GM23338 (cell line): ENCODE results near the gene MPHOSPH9. TPM values are rescaled to one million over a fixed set of nuclear protein-coding genes. Genes with fewer than 3 reads are reported as not detected.

ENCODE experiments used
- ATAC-seq: fragments of 200-7000 bp; cut with Tn5 transposase; 3 replicates; pipeline ENCODE4 v1.9.1; 2020
- DNase-seq: peaks from one replicate; pipeline ENCODE4 v3.0.0-alpha.2; 2015; ENCODE audit warnings: low spot score
- H2AFZ ChIP-seq: fragments of 200-600 bp; sonication (generic); 2 replicates; pipeline ENCODE4 v1.8.0; 2016; ENCODE audit warnings: antibody characterized with exemption, mild to moderate bottlenecking, moderate library complexity
- H3F3A ChIP-seq: fragments of 200-600 bp; sonication (generic); replicated peaks from 2 replicates; pipeline ENCODE4 v1.8.0; 2017; ENCODE audit warnings: antibody characterized with exemption, mixed run types, low read depth
- H3K27ac ChIP-seq: fragments of 200-600 bp; sonication (generic); 2 replicates; pipeline ENCODE4 v1.6.1; 2016; ENCODE audit warnings: low read depth
- H3K27me3 ChIP-seq: fragments of 200-600 bp; sonication (generic); 2 replicates; pipeline ENCODE4 v1.8.0; 2016; ENCODE audit warnings: mild to moderate bottlenecking, mixed run types, moderate library complexity; ENCODE audit not compliant: insufficient read depth
- H3K36me3 ChIP-seq: fragments of 200-600 bp; sonication (generic); 2 replicates; pipeline ENCODE4 v1.8.0; 2016; ENCODE audit warnings: mild to moderate bottlenecking; ENCODE audit not compliant: insufficient read depth
- H3K4me1 ChIP-seq: fragments of 200-600 bp; sonication (generic); 2 replicates; pipeline ENCODE4 v1.8.0; 2016; ENCODE audit warnings: mild to moderate bottlenecking, moderate library complexity; ENCODE audit not compliant: insufficient read depth
- H3K4me2 ChIP-seq: fragments of 200-600 bp; sonication (generic); 2 replicates; pipeline ENCODE4 v1.7.1; 2017; ENCODE audit warnings: mixed run types
- H3K4me3 ChIP-seq: fragments of 200-600 bp; sonication (generic); 2 replicates; pipeline ENCODE4 v1.6.1; 2016; ENCODE audit warnings: mixed run types
- H3K79me2 ChIP-seq: fragments of 200-600 bp; sonication (generic); replicated peaks from 2 replicates; pipeline ENCODE4 v1.8.0; 2017; ENCODE audit warnings: mild to moderate bottlenecking; ENCODE audit not compliant: insufficient read depth
- H3K9me2 ChIP-seq: fragments of 200-600 bp; sonication (generic); 2 replicates; pipeline ENCODE4 v1.8.0; 2017; ENCODE audit not compliant: insufficient read depth
- H4K20me1 ChIP-seq: fragments of 200-600 bp; sonication (generic); replicated peaks from 2 replicates; pipeline ENCODE4 v1.8.0; 2017; ENCODE audit warnings: mild to moderate bottlenecking; ENCODE audit not compliant: insufficient read depth
- H3K27ac Mint-ChIP-seq: 2 replicates; pipeline ENCODE4 v1.8.0; 2020; ENCODE audit warnings: inconsistent platforms, mild to moderate bottlenecking, moderate library complexity, mixed read lengths
- H3K27me3 Mint-ChIP-seq: 3 replicates; pipeline ENCODE4 v1.8.0; 2022; ENCODE audit warnings: low read depth, mild to moderate bottlenecking, moderate library complexity, mixed read lengths, inconsistent platforms; ENCODE audit not compliant: insufficient read depth, poor library complexity
- H3K36me3 Mint-ChIP-seq: 3 replicates; pipeline ENCODE4 v1.8.0; 2021; ENCODE audit warnings: low read depth, mild to moderate bottlenecking, inconsistent platforms, moderate library complexity, mixed read lengths
- H3K4me1 Mint-ChIP-seq: 3 replicates; pipeline ENCODE4 v1.8.0; 2020; ENCODE audit warnings: mild to moderate bottlenecking, inconsistent platforms, mixed read lengths
- H3K4me3 Mint-ChIP-seq: 3 replicates; pipeline ENCODE4 v1.8.0; 2021; ENCODE audit warnings: moderate library complexity, mild to moderate bottlenecking, inconsistent platforms, mixed read lengths
- H3K9me3 Mint-ChIP-seq: 3 replicates; pipeline ENCODE4 v1.8.0; 2020; ENCODE audit warnings: moderate library complexity, mild to moderate bottlenecking, inconsistent platforms, mixed read lengths
- CREB1 ChIP-seq: fragments of 250-450 bp; sonication (Bioruptor Pico); IDR thresholded peaks from 2 replicates; pipeline ENCODE4 v1.5.0; 2020; ENCODE audit warnings: low read depth, mild to moderate bottlenecking, moderate library complexity
- EZH2 ChIP-seq: fragments of 200-600 bp; sonication (generic); IDR thresholded peaks from one replicate; pipeline ENCODE4 v1.8.0; 2017; ENCODE audit warnings: antibody characterized with exemption, mild to moderate bottlenecking, low read depth; ENCODE audit not compliant: unreplicated experiment
- JUNB ChIP-seq: IDR thresholded peaks from one replicate; pipeline ENCODE4 v1.6.1; 2016; ENCODE audit warnings: antibody characterized with exemption; ENCODE audit not compliant: unreplicated experiment
- NANOG ChIP-seq: IDR thresholded peaks from 2 replicates; pipeline ENCODE4 v1.6.1; 2016; ENCODE audit warnings: antibody characterized with exemption, borderline replicate concordance
- POLR2AphosphoS5 ChIP-seq: IDR thresholded peaks from 2 replicates; pipeline ENCODE4 v1.6.1; 2016; ENCODE audit warnings: antibody characterized with exemption, low read depth
- REST ChIP-seq: IDR thresholded peaks from one replicate; pipeline ENCODE4 v1.6.1; 2018; ENCODE audit warnings: antibody characterized with exemption; ENCODE audit not compliant: unreplicated experiment
- STAT1 ChIP-seq: IDR thresholded peaks from one replicate; pipeline ENCODE4 v1.6.1; 2016; ENCODE audit warnings: antibody characterized with exemption; ENCODE audit not compliant: unreplicated experiment
- ZNF114 ChIP-seq: fragments of 250-450 bp; sonication (Bioruptor Pico); IDR thresholded peaks from 2 replicates; pipeline ENCODE4 v1.5.0; 2020; ENCODE audit warnings: mild to moderate bottlenecking, moderate library complexity
- ZNF331 ChIP-seq: fragments of 250-450 bp; sonication (Bioruptor Pico); IDR thresholded peaks from 2 replicates; pipeline ENCODE4 v1.5.0; 2020; ENCODE audit warnings: low read depth, mild to moderate bottlenecking, moderate library complexity
- polyA plus RNA-seq: library from polyadenylated mRNA; unstranded; fragments of >200 nt; fragmentation: Nextera tagmentation; extraction: Ambion mirVana; gene quantifications from 2 replicates; pipeline ENCODE4 v1.2.1, GENCODE V29; 2016
- total RNA-seq: library from RNA; depleted of rRNA; stranded (reverse); fragments of >200 nt; shearing (Covaris generic); gene quantifications from 2 replicates; pipeline ENCODE4 v1.2.3, GENCODE V29; 2014
- TF ChIP-seq, protein P1 (sequence below), 2 experiments: fragments of 200-600 bp in 1 of 2; sonication (generic) in 1 of 2; conservative IDR thresholded peaks; 2 replicates each; pipeline versions ENCODE4 v1.5.1 to v1.6.1; 2016 to 2017; ENCODE audit warnings: antibody characterized with exemption in 2 of 2, low read depth in 2 of 2, mild to moderate bottlenecking in 2 of 2, moderate library complexity in 1 of 2
- TF ChIP-seq, protein P2 (sequence below): IDR thresholded peaks from 2 replicates; pipeline ENCODE4 v1.6.1; 2016; ENCODE audit warnings: antibody characterized with exemption

MPHOSPH9 gene
- total and polyA plus RNA-seq, 2 experiments from 2014 or later: 30.5 to 77.9 TPM

DNA sequence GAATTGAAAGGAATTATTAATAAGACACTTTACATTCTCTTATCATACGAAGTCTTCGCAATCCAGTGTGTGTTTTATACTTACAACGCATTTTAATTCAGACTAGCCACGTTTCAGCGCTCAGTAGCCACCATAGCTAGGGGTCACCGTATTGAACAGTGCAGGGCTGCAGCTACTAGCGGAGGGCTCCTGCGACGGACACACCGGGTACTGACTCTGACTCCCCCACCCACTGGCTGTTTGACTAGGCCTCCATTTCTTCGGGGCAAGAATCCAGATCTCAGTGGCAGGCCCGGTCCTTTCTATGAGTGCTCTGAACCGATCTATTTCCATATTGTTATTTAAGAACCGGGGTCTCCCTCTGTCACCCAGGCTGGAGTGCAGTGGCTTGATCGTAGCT is 40.2 kb upstream of the MPHOSPH9 start (continued):
- TF ChIP-seq ZNF114 (no peak), CREB1 (CRISPR knock-in tag) (no peak)

DNA sequence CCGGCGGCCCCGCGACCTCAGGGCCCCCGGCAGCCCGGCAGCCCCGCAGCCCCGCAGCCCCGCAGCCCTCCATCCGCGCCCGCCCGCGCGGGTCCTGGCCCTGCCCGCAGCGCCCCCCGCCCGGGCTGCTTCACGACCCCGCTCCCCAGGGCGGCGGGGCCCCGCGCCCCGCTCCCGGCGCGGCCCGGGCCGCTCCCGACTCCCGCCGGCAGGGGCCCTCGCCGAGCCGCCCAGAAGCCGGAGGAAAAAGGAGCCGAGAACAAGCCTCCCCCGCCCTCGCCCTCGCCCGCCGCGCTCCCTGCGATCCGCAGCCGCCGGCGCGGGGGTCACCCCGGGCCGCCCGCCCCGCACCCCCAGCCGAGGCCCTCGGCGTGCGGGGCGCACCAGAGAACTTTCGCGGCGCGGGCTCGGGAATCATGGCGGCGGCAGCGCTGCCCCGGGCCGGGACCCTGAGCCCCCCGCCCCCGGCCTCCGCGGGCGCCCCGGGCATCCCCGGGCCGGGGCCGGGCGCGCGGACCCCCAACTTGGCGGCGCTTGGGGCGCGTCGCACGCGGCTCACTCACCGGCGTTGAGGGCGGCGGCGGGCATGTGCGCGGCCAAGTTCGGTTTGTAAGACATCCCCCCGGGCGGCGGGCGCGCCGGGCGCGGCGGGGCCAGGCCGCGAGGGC is 38.2 kb upstream of the MPHOSPH9 start:
- ATAC-seq (peak; percentile 10; the same call in 2 of the 3 replicates), DNase-seq (peak; percentile 86)
- H3K9me2 ChIP-seq: no peaks in the 10 kb centered on the region
- H3K4me2 ChIP-seq: peak overlapping the region; percentile 98; the same call in 1 of the 2 replicates
- peaks cover 11% of the 10 kb centered on the region for H4K20me1 ChIP-seq
- peaks cover 51% of the 10 kb centered on the region for H3K79me2 ChIP-seq
- H3K4me3 Mint-ChIP-seq: no peak overlapping the region; the same call in 2 of the 3 replicates
- H3K4me1 ChIP-seq: peaks cover 18% of the 10 kb centered on the region
- peaks cover 20% of the 10 kb centered on the region for H3K27me3 Mint-ChIP-seq
- no peak overlapping the region for H3K27ac Mint-ChIP-seq
- H3K27ac ChIP-seq: no peak overlapping the region
- H3K4me3 ChIP-seq: peak overlapping the region; percentile 78; the same call in 1 of the 2 replicates
- no peaks in the 10 kb centered on the region for H3K36me3 ChIP-seq
- 0 out of 2 replicates have a peak, but pooled peaks cover 10% of the 10 kb centered on the region for H3F3A ChIP-seq
- no peak overlapping the region for H2AFZ ChIP-seq
- H3K27me3 ChIP-seq: no peaks in the 10 kb centered on the region
- TF ChIP-seq NANOG: no peak
- TF ChIP-seq, protein P1, sequence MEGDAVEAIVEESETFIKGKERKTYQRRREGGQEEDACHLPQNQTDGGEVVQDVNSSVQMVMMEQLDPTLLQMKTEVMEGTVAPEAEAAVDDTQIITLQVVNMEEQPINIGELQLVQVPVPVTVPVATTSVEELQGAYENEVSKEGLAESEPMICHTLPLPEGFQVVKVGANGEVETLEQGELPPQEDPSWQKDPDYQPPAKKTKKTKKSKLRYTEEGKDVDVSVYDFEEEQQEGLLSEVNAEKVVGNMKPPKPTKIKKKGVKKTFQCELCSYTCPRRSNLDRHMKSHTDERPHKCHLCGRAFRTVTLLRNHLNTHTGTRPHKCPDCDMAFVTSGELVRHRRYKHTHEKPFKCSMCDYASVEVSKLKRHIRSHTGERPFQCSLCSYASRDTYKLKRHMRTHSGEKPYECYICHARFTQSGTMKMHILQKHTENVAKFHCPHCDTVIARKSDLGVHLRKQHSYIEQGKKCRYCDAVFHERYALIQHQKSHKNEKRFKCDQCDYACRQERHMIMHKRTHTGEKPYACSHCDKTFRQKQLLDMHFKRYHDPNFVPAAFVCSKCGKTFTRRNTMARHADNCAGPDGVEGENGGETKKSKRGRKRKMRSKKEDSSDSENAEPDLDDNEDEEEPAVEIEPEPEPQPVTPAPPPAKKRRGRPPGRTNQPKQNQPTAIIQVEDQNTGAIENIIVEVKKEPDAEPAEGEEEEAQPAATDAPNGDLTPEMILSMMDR (conservative IDR thresholded peaks at IDR 0.05; ENCODE audit: low read depth in 2 of 2): peak in 1 of 2 experiments; percentile 55; a peak in 2 of 4 replicates
- peaks cover 4% of the 10 kb centered on the region; the same call in 1 of the 3 replicates for H3K9me3 Mint-ChIP-seq
- peaks cover 33% of the 10 kb centered on the region for H3K4me1 Mint-ChIP-seq
- H3K36me3 Mint-ChIP-seq: peaks cover 17% of the 10 kb centered on the region

- Mint-ChIP-seq H3K36me3 (peaks cover 22% of the 10 kb centered on the region), H3K9me3 (peaks cover 4% of the 10 kb centered on the region; the same call in 1 of the 3 replicates), H3K4me1 (peaks cover 37% of the 10 kb centered on the region), H3K4me3 (peak overlapping the region; percentile 98), H3K27me3 (peaks cover 19% of the 10 kb centered on the region), H3K27ac (peak overlapping the region; percentile 96)
- Histone ChIP-seq H3K27ac (peak overlapping the region; percentile 91), H3K79me2 (peaks cover 51% of the 10 kb centered on the region), H2AFZ (peak overlapping the region; percentile 32; the same call in 1 of the 2 replicates), H3K27me3 (no peaks in the 10 kb centered on the region), H3F3A (0 out of 2 replicates have a peak, but pooled peaks cover 10% of the 10 kb centered on the region), H3K4me3 (peak overlapping the region; percentile 78), H3K4me1 (peaks cover 18% of the 10 kb centered on the region), H4K20me1 (peaks cover 11% of the 10 kb centered on the region), H3K4me2 (peak overlapping the region; percentile 98), H3K36me3 (no peaks in the 10 kb centered on the region), H3K9me2 (no peaks in the 10 kb centered on the region)
- DNase-seq (peak; percentile 46), ATAC-seq (no peak; the same call in 2 of the 3 replicates)
- TF ChIP-seq POLR2AphosphoS5: no peak
- TF ChIP-seq, protein P2, sequence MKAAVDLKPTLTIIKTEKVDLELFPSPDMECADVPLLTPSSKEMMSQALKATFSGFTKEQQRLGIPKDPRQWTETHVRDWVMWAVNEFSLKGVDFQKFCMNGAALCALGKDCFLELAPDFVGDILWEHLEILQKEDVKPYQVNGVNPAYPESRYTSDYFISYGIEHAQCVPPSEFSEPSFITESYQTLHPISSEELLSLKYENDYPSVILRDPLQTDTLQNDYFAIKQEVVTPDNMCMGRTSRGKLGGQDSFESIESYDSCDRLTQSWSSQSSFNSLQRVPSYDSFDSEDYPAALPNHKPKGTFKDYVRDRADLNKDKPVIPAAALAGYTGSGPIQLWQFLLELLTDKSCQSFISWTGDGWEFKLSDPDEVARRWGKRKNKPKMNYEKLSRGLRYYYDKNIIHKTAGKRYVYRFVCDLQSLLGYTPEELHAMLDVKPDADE: no peak
- TF ChIP-seq ZNF331: no peak
- no peak for TF ChIP-seq STAT1
- TF ChIP-seq, protein P1 (conservative IDR thresholded peaks at IDR 0.05; ENCODE audit: low read depth in 2 of 2): no peak
- TF ChIP-seq EZH2: no peak
- no peak for TF ChIP-seq JUNB
- no peak for TF ChIP-seq ZNF114
- no peak for TF ChIP-seq REST
Measured at GRCh38 chr12:123270214-123271000, 37.5 kb upstream of the MPHOSPH9 start.
